Measurements from ENCODE around the gene RBMS2. TPM values are rescaled to one million over a fixed set of nuclear protein-coding genes. Genes with fewer than 3 reads are reported as not detected.

The RBMS2 gene
- total RNA-seq, 4 donors from 2014 or later, result 4.1 to 11.0 (median 5.4) TPM

DNA sequence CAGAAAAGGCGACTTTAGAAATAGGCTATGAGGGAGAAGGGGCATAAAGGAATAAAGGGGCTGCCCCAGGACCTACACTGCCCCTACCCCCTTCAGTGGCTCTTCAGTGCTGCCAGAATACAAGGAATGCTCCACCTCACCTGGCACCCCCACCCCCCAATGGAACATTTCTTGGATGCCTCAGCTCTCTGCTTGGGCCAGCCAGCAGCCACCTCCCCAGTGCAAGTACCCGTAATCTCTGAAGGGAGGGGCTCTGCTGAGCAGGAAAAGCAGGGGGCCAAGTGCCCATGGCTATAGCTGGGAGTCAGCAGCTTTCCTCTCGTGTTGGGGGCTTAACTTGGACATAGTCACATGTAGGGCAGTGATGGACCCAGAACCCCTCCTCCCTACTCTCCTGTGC, 75.2 kb downstream of the RBMS2 start:
- Histone ChIP-seq H3K9me3 (no peaks in the 10 kb centered on the region), H3K27me3 (no peaks in the 10 kb centered on the region), H3K4me1 (no peaks in the 10 kb centered on the region), H3K36me3 (peaks cover 5 to 57% of the 10 kb centered on the region in 2 donors), H3K27ac (no peak overlapping the region), H3K4me3 (no peak overlapping the region)
- intact Hi-C loops (cut with DNase I; ENCODE audit: low total_unique reads), result no loop called here
- TF ChIP-seq CTCF (IDR thresholded peaks at IDR 0.05 in 4 of 5, conservative IDR thresholded peaks at IDR 0.05 in 1 of 5), result no peak
- TF ChIP-seq POLR2A (IDR thresholded peaks at IDR 0.05), result no peak
- ATAC-seq (no peak), DNase-seq (peak in 1 of 2 donors; percentile 9)
- in situ Hi-C loops (cut with MboI; ENCODE audit: low sequenced_read_pairs in 4 of 4), result no loop called here

DNA sequence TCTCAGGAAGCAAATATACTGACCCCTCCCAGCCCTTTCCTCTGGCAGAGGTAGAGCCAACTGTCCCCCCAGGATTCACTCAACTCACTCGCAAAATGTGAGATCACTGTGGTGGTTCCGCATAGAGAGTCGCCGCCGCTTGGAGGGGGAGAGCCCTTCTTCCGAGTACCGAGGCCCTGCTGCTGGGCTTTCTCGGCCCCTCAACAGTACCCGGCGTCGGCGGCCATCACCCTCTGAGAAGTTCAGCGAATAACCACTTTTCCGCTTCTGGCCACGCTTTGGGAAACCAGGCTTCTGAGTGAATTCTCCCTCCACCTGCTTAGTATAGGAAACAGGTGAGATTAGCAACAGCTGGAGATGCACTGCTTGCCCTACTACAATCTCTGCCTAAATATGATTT, 77.4 kb downstream of the RBMS2 start:
- in situ Hi-C loops (cut with MboI; ENCODE audit: low sequenced_read_pairs in 4 of 4), result no loop called here

GRCh38 chr12:56599797-56600196, 78.2 kb downstream of the RBMS2 start:
- DNase-seq, result peak in 1 of 2 donors; percentile 7
- no peaks in the 10 kb centered on the region for H3K4me1 ChIP-seq
- H3K9me3 ChIP-seq, result no peaks in the 10 kb centered on the region
- in situ Hi-C loops (cut with MboI; ENCODE audit: low sequenced_read_pairs in 4 of 4), result no loop called here
- H3K36me3 ChIP-seq, result peaks cover 13 to 87% of the 10 kb centered on the region in 2 donors
- H3K27me3 ChIP-seq, result no peaks in the 10 kb centered on the region
- intact Hi-C loops (cut with DNase I; ENCODE audit: low total_unique reads), result no loop called here
- H3K27ac ChIP-seq, result no peak overlapping the region
- no peak for ATAC-seq
- H3K4me3 ChIP-seq, result no peak overlapping the region
- TF ChIP-seq POLR2A (IDR thresholded peaks at IDR 0.05), result no peak
- no peak for TF ChIP-seq CTCF (IDR thresholded peaks at IDR 0.05 in 4 of 5, conservative IDR thresholded peaks at IDR 0.05 in 1 of 5)

More for the DNA sequence above, 77.4 kb downstream of the RBMS2 start:
- intact Hi-C loops (cut with DNase I; ENCODE audit: low total_unique reads), result no loop called here
- Histone ChIP-seq H3K9me3 (no peaks in the 10 kb centered on the region), H3K27me3 (no peaks in the 10 kb centered on the region), H3K4me1 (no peaks in the 10 kb centered on the region), H3K27ac (no peak overlapping the region), H3K36me3 (peaks cover 13 to 79% of the 10 kb centered on the region in 2 donors), H3K4me3 (no peak overlapping the region)
- TF ChIP-seq CTCF (IDR thresholded peaks at IDR 0.05 in 4 of 5, conservative IDR thresholded peaks at IDR 0.05 in 1 of 5) (no peak), POLR2A (IDR thresholded peaks at IDR 0.05) (no peak)
- DNase-seq, result peak in 1 of 2 donors; percentile 4
- no peak for ATAC-seq

DNA sequence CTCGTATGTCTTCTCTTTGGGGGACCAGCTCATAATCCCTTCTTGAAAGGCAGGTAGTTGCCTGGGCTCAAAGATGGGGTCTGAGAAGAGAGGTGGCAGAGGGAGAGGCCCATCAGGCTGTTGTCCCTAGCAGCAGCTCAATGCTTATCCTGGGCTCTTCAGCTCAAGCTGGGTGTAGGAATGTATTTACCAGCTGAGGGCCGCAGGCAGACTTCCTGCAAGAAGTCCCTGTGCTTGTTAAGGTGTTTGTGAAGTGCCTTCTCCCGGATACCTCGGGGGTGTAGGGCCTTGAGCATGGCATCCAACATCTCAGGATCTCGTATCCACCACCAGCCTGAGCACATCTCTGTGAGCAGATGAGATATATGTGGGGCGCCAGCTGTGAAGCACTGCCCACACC, 79.1 kb downstream of the RBMS2 start:
- in situ Hi-C loops (cut with MboI; ENCODE audit: low sequenced_read_pairs in 4 of 4), result no loop called here
- ATAC-seq (no peak), DNase-seq (no peak)
- no peak overlapping the region for H3K4me3 ChIP-seq
- no peaks in the 10 kb centered on the region for H3K9me3 ChIP-seq
- H3K4me1 ChIP-seq, result no peaks in the 10 kb centered on the region
- H3K27ac ChIP-seq, result no peak overlapping the region
- no peaks in the 10 kb centered on the region for H3K27me3 ChIP-seq
- TF ChIP-seq POLR2A (IDR thresholded peaks at IDR 0.05) (no peak), CTCF (IDR thresholded peaks at IDR 0.05 in 4 of 5, conservative IDR thresholded peaks at IDR 0.05 in 1 of 5) (no peak)
- intact Hi-C loops (cut with DNase I; ENCODE audit: low total_unique reads), result no loop called here
- H3K36me3 ChIP-seq, result peaks cover 13 to 96% of the 10 kb centered on the region in 2 donors

DNA sequence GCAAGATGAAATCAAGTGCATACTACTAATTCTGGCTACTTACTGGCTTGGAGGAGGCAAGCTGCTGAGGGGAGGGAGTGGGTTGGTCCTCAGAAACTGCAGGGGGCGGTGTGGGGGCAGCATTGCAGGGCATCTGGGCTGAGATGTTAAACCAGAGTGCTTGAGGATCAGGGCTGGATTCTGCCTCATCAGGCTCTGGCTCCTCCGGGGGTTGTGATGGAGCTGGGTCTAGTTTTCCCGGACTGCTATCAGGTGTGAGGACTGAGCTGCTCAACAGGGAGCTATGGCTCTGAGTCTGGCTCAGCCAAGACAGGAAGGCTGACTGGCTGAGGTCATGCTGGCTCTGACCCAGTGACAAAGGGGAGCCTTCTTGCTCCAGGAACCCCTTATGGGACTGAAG, 79.9 kb downstream of the RBMS2 start:
- in situ Hi-C loops (cut with MboI; ENCODE audit: low sequenced_read_pairs in 4 of 4), result no loop called here

More for the DNA sequence above, 79.9 kb downstream of the RBMS2 start:
- intact Hi-C loops (cut with DNase I; ENCODE audit: low total_unique reads), result no loop called here
- H3K4me3 ChIP-seq, result no peak overlapping the region
- no peaks in the 10 kb centered on the region for H3K9me3 ChIP-seq
- ATAC-seq, result no peak
- H3K27me3 ChIP-seq, result no peaks in the 10 kb centered on the region
- H3K27ac ChIP-seq, result no peak overlapping the region
- H3K4me1 ChIP-seq, result no peaks in the 10 kb centered on the region
- H3K36me3 ChIP-seq, result peaks cover 13 to 98% of the 10 kb centered on the region in 2 donors
- no peak for TF ChIP-seq CTCF (IDR thresholded peaks at IDR 0.05 in 4 of 5, conservative IDR thresholded peaks at IDR 0.05 in 1 of 5)
- no peak for DNase-seq
